Fibroblast of skin of back (primary cell): ENCODE data around the gene IL2RA.
"Not testable (repeated sequence)": the region's sequence is repeated elsewhere in the genome, so short reads cannot be mapped to it uniquely, and the experiment has no call there.

Experiments used
- DNase-seq: peaks from one replicate; pipeline ENCODE4 v3.0.0-alpha.2; 2013

Gene IL2RA

DNA sequence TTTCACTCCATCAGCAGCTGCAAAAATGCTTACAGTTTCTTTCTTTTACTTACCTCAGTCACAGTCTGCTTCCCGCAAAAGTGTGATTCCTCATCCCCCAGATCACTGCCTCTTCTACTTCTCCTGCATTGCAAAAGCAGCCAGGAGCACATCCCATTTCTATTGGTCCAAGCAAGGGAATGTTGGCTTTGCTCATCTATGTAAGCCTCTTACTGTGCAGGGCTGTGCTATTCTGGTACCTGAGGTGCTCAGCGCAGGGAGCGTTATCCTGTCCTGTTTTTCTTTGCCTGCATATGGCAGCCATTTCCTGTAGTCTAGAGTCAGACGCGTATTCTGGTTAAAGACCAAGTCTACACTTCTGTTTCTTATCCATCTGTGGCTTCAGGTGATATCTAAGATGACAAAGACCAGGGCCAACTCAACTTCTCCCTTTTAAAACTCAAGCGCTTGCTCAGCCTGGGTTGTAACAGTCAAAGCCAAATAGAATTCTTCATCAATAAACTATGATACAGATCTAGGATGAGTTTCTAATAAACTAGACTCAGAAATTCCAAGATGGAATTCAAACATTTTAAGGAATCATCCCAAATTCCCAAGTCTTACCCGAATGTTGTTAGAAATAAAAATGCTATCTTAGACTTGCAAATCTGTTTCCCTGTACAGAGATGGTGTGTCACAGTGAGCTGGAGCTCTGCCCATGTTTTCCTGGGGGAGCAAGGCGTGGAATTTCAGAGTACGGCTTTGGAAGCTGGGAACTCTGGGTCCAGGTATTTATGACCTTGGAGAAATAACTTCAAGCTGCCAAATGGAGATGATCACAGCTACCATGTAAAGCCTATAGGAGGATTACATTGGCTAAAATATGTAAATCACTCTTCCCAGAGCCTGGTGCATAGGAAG is 20.6 kb upstream of the IL2RA start:
- DNase-seq: peak; percentile 15

DNA sequence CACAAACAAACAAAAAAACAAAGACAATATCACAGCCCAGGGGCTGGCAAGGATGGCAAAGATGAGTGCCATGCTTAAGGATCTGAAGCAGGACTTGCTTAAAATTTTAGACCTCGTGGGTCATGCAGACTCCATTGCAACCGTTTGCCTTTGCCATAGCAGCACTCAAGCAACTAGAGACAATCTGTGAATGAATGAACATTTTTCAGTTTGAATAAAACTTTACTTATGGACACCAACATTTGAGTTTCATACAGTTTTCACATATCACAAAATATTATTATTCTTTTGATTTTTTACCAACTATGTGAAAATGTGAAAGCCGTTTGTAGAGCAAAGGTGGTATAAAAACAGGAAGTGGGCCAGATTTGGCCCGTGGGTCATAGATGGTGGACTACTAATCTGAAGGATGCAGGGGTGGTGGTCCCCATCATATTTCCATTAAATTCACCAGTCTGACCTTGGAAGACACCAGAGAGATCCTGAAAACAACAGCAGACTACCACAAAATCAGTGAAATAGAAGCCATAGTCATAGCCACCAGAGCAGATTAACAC is 18.3 kb upstream of the IL2RA start:
- DNase-seq: no peak

DNA sequence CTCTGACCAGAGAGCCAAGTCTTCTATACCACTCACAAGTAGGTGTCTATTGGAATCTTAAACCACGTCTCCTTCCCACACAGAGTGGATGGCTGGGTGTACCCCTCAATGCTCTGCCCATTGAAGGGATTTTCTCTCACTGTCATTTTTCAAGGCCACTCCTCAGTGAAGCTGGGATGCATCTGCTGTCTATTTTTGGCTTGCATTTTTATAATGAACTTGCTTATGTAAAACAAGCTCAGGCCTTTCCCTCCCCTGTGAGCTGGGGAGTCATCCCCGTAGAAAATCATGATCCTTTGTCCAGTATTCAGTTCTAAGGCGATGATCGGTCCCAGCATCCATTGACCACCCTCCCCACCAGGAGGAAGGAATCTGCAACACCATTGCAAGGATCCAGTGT is 16.9 kb upstream of the IL2RA start:
- DNase-seq: no peak

GRCh38 chr10:6077071-6077675 is 15.0 kb upstream of the IL2RA start:
- DNase-seq: no peak

- DNase-seq: no peak
These were observed 12.5 kb upstream of the IL2RA start for GRCh38 chr10:6074489-6075301.

- DNase-seq: no peak
These were observed 10.2 kb upstream of the IL2RA start for GRCh38 chr10:6072215-6072934.

- no peak for DNase-seq
These were observed 9.3 kb upstream of the IL2RA start for GRCh38 chr10:6071181-6072175.

- DNase-seq: no peak
These were observed 8.5 kb upstream of the IL2RA start for GRCh38 chr10:6070660-6071059.

- DNase-seq: no peak
These were observed 7.1 kb upstream of the IL2RA start for GRCh38 chr10:6069081-6069931.

- DNase-seq: no peak
These were observed 6.3 kb upstream of the IL2RA start for GRCh38 chr10:6068422-6068821.

DNA sequence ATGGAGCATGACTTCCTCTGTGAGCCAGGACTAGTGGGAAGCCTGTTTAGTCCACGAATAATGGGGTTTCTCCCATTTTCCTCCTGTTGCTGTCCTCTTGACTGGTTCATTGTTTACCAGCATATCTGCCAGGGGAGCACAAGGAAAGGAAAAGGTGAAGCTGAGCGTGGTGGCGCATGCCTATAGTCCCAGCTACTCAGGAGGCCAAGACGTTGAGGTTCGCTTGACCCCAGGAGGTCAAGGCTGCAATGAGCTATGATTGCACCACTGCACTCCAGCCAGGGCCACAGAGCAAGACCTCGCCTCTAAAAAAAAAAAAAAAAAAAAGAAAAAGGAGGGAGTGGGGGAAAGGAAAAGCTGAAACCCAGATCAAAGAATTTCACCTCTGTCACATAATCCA is 5.8 kb upstream of the IL2RA start:
- DNase-seq: no peak

DNA sequence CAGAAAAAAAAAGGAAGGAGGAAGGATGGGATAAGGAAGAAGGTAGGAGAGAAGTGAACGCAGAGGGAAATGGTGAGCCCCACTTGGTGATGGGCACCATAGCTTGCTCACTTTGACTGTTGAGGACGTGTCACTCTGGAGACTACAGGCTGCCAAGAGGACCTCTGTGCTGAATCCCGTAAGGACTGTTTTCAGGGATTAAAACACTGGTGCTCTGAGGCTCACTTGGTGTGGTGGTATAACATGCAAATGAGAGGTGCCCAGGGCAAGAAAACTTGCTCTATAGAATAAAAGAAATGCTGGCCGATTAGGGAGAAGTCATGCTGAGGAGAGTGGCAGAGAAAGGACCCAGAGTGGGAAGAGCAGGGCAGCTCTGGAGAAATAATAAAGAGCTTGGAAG is 5.3 kb upstream of the IL2RA start:
- no peak for DNase-seq

DNA sequence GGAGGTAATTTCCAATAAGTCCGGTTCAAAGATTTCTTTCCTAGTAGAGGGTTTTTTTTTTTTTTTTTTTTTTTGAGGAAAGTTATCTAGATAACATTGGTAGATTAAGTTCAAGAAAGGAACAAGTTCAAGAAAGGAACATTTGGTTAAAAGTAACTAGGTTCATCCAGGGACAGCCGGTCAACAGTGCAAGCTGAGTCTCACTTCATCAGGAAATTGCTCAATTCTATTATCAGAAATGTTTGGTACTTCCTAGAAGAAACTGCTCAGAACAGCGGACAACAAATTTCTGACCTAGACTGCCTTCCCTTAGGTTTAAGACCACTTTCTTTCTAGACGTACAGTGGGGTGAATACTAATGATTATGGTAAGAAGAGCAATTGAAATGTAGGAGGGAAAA is 3.7 kb upstream of the IL2RA start:
- no peak for DNase-seq

DNA sequence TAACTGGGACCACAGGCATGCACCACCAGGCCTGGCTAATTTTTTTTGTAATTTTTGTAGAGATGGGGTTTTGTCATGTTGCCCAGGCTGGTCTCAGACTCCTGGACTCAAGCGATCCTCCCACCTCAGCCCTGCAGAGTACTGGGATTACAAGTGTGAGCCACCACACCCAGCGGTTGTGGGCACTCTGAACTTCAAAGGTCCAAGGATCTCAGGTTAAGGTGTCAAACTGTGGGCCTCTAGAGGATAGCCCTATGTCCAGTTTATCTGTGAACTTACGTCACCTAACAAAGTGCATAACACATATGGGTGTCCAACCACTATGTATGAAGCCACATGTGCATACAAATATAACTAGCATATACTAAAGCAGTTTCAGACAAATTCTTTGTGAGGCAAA is 3.2 kb upstream of the IL2RA start:
- DNase-seq: no peak

- DNase-seq: not testable (repeated sequence)
These were observed 2.6 kb upstream of the IL2RA start for GRCh38 chr10:6064726-6065125.

GRCh38 chr10:6064119-6064518 is 2.0 kb upstream of the IL2RA start:
- DNase-seq: no peak

DNA sequence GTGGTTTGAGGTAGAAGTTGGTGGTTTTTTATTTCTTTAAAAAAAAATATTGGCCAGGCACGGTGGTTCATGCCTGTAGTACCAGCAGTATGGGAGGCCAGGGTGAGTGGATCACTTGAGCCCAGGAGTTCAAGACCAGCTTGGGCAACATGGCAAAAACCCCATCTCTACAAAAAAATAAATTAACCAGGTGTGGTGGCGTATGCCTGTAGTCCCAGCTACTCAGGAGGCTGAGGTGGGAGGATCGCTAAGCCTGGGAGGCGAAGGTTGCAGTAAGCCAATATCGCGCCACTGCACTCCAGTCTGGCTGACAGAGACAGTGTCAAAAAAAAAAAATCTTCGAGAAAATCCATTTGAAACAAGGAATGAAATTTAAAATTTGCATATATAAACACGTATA is 1.1 kb downstream of the IL2RA start:
- no peak for DNase-seq

DNA sequence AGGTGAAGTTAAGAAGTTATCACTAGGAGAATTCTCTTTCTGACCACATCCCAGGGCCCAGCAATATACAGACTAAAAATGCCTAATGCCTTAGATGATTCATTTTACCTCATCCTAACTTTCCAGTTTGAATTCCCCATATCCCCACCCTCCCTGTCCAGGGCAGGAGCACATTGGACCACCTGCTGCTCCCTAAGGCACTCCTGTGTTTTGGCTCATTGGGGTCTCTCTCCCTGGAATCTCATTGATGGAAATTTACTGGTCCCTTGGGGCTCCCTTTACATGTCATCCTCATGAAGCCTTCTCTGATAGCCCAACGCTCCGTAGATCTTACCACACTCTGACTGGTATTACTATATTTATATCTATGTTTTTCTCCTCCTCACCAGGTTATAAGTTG is 2.7 kb downstream of the IL2RA start:
- no peak for DNase-seq

DNA sequence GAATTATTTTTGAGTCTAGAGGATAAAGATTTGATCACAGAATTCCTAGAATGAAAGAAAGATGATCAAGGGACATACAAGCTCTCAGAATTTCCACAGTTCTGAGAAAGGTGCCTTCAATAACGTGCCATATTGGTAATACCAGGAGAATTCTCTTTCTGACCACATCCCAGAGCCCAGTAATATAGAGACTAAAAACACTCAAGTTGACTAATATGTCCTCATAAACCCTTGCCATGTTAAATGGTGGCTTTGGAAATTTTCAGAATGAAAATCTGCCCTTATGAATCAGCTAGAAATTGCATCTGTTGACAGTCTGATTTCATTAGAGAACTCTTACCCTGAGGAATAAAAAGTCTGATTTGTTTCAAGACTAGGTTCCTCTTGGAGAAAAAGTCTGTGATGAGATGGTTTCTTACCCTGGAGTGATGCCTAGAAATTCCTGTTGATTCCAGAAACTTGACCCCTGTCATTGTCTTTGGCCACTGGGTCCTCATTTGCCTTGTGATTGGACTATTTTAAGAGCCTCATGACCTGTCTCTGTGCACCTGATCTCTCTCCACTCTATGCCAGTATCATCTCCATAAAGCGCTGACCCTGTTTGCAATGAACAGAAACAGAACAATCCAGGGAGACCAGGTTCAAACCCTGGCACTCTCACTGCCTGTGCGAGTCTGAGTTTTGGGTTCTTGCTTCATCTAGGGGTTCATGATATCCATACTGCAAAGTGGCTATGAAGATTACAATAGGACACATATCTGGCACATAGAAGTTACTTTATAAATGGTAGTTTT is 3.3 kb downstream of the IL2RA start:
- DNase-seq: no peak
